B cell (primary cell): ENCODE results near the gene ZNF285.

Source experiments
- CTCF ChIP-seq: fragments of 200-600 bp; IDR thresholded peaks from one replicate; pipeline ENCODE4 v1.8.0; 2022; ENCODE audit warnings: antibody characterized with exemption, mild to moderate bottlenecking
- EZH2 ChIP-seq: IDR thresholded peaks from 2 replicates; pipeline ENCODE4 v1.6.1; 2012; ENCODE audit warnings: borderline replicate concordance, low read depth, mild to moderate bottlenecking, moderate library complexity, low read length; ENCODE audit not compliant: insufficient read depth, poor library complexity, severe bottlenecking

GRCh38 chr19:44367024-44367423 lies 34.4 kb downstream of the ZNF285 start:
- TF ChIP-seq CTCF (no peak), EZH2 (no peak)
